GM18951 (cell line): ENCODE data around the gene ACIN1.

Source experiments
- POLR2A ChIP-seq: IDR thresholded peaks from 4 replicates; pipeline ENCODE4 v1.6.1; 2011; ENCODE audit warnings: mild to moderate bottlenecking; ENCODE audit not compliant: insufficient read length, insufficient read depth; ENCODE audit errors: extremely low read depth
- in situ Hi-C: fragments of 300-500 bp; cut with MboI; formaldehyde crosslinking; loops from one replicate; pipeline ENCODE4 v1.12.0; 2022; ENCODE audit warnings: low sequenced_read_pairs, mixed read lengths, inconsistent platforms; ENCODE audit not compliant: unreplicated experiment

The ACIN1 gene

GRCh38 chr14:23062002-23062401 is 32.9 kb downstream of the ACIN1 start:
- TF ChIP-seq POLR2A: no peak
- in situ Hi-C loops: loop anchor here (25.0 kb wide), 1 partner anchor 500 kb away; no protein-coding TSS in a partner anchor

GRCh38 chr14:23060536-23061260 is 34.2 kb downstream of the ACIN1 start:
- in situ Hi-C loops: loop anchor here (25.0 kb wide), 1 partner anchor 498 kb away; no protein-coding TSS in a partner anchor
- TF ChIP-seq POLR2A: no peak

GRCh38 chr14:23058654-23059504 is 36.1 kb downstream of the ACIN1 start:
- in situ Hi-C loops: loop anchor here (25.0 kb wide), 1 partner anchor 497 kb away; no protein-coding TSS in a partner anchor
- TF ChIP-seq POLR2A: no peak

- TF ChIP-seq POLR2A: peak; percentile 22
- in situ Hi-C loops: loop anchor here (25.0 kb wide), 1 partner anchor 496 kb away; no protein-coding TSS in a partner anchor
Measured at GRCh38 chr14:23057757-23058653, 36.9 kb downstream of the ACIN1 start.

GRCh38 chr14:23056956-23057756 is 37.8 kb downstream of the ACIN1 start, which contains the start of gene CDH24:
TSS of gene CDH24 (minus strand) at chr14:23057520. CDS start at chr14:23055733, 1,787 bp downstream.
- TF ChIP-seq POLR2A: peak; percentile 32
- in situ Hi-C loops: loop anchor here (25.0 kb wide), 1 partner anchor 495 kb away; no protein-coding TSS in a partner anchor

- in situ Hi-C loops: loop anchor here (25.0 kb wide), 1 partner anchor 494 kb away; no protein-coding TSS in a partner anchor
- TF ChIP-seq POLR2A: no peak
Measured at GRCh38 chr14:23056145-23056955, 38.6 kb downstream of the ACIN1 start.

- no peak for TF ChIP-seq POLR2A
- in situ Hi-C loops: loop anchor here (25.0 kb wide), 1 partner anchor 493 kb away; no protein-coding TSS in a partner anchor
Measured at GRCh38 chr14:23055621-23056144, 39.3 kb downstream of the ACIN1 start.

GRCh38 chr14:23055147-23055550 is 39.8 kb downstream of the ACIN1 start:
- no peak for TF ChIP-seq POLR2A
- in situ Hi-C loops: loop anchor here (25.0 kb wide), 1 partner anchor 493 kb away; no protein-coding TSS in a partner anchor

GRCh38 chr14:23054000-23054811 is 40.7 kb downstream of the ACIN1 start:
- no peak for TF ChIP-seq POLR2A
- in situ Hi-C loops: loop anchor here (5.0 to 25.0 kb wide), 2 partner anchors 62 to 492 kb away; no protein-coding TSS in a partner anchor

- in situ Hi-C loops: loop anchor here (5.0 to 25.0 kb wide), 2 partner anchors 61 to 491 kb away; no protein-coding TSS in a partner anchor
Measured at GRCh38 chr14:23053426-23053825, 41.5 kb downstream of the ACIN1 start.

More at GRCh38 chr14:23053426-23053825, 41.5 kb downstream of the ACIN1 start:
- TF ChIP-seq POLR2A: no peak
